ENCODE results near the gene BCOR. TPM values are rescaled to one million over a fixed set of nuclear protein-coding genes. Genes with fewer than 3 reads are reported as not detected.

Gene BCOR
- total and polyA plus RNA-seq, 2 of the 8 experiments (the other 6 are each of a cell fraction or from before 2014, with no cell fraction given), result 25.0 to 50.8 TPM

- H3K4me1 ChIP-seq (replicated peaks in 1 of 4; ENCODE audit: control insufficient read depth in 3 of 4, insufficient read depth in 4 of 4, low read length in 3 of 4), result peaks cover 0 to 15% (median 5%) of the 10 kb centered on the region in 4 experiments; a peak in 3 of 7 replicates
- TF ChIP-seq RAD21 (IDR thresholded peaks at IDR 0.05 in 1 of 2, conservative IDR thresholded peaks at IDR 0.05 in 1 of 2; ENCODE audit: low read depth in 2 of 2, low read length in 2 of 2) (peak in 1 of 2 experiments; percentile 9; a peak in 1 of 4 replicates), MAFK (IDR thresholded peaks at IDR 0.05; ENCODE audit: low read depth, low read length) (no peak)
- no peak overlapping the region for H4K91ac ChIP-seq (replicated peaks; ENCODE audit: insufficient read length, low read length)
- H2AFZ ChIP-seq (ENCODE audit: low read length), result no peak overlapping the region
- no peak overlapping the region for H3K4me2 ChIP-seq (ENCODE audit: insufficient read depth in 1 of 2, low read depth in 2 of 2, low read length in 2 of 2)
- no peak overlapping the region for H3K9ac ChIP-seq (replicated peaks in 1 of 4; ENCODE audit: extremely low read depth in 1 of 4, low read depth in 3 of 4, low read length in 3 of 4)
- no peak overlapping the region for H3K27ac ChIP-seq (ENCODE audit: low read depth, low read length)
- peaks cover 10% of the 10 kb centered on the region for H3K79me1 ChIP-seq (ENCODE audit: low read depth, low read length)
- peaks cover 0 to 38% of the 10 kb centered on the region in 2 experiments for H4K20me1 ChIP-seq (replicated peaks in 1 of 2; ENCODE audit: control insufficient read depth in 1 of 2, insufficient read depth in 2 of 2, low read length in 2 of 2)
- no peak overlapping the region for H3K56ac ChIP-seq (replicated peaks; ENCODE audit: insufficient read length, low read depth, low read length)
- no peak overlapping the region for H2BK15ac ChIP-seq (ENCODE audit: low read length)
- H3K23me2 ChIP-seq (ENCODE audit: low read depth, low read length), result no peaks in the 10 kb centered on the region
- no peak overlapping the region for H4K5ac ChIP-seq (ENCODE audit: insufficient read length, low read depth, low read length)
- CTCF ChIA-PET (ENCODE audit: partially characterized antibody), result interaction anchor here (0.5 kb wide), 1 partner anchor 209 kb away, joined by 3 read pairs; no protein-coding TSS in a partner anchor
- H2AK5ac ChIP-seq (ENCODE audit: low read depth, low read length), result no peak overlapping the region
- POLR2A ChIA-PET (ENCODE audit: partially characterized antibody), result no interaction called here
- FAIRE-seq (peak; percentile 36), DNase-seq (ENCODE audit: low read depth in 1 of 2, low spot score in 2 of 2) (no peak)
- H3K9me3 ChIP-seq (ENCODE audit: insufficient read depth in 2 of 2, low read depth in 1 of 2, low read length in 1 of 2), result no peaks in the 10 kb centered on the region
- H2BK5ac ChIP-seq (ENCODE audit: low read depth, low read length), result no peak overlapping the region
- H3K14ac ChIP-seq (ENCODE audit: insufficient read length), result no peak overlapping the region
- no peak overlapping the region for H3K18ac ChIP-seq (ENCODE audit: extremely low read depth, low read length)
- no peak overlapping the region for H4K8ac ChIP-seq (ENCODE audit: extremely low read depth, insufficient read depth, low read length)
- peaks cover 0 to 65% of the 10 kb centered on the region in 2 experiments; a peak in 2 of 4 replicates for H3K79me2 ChIP-seq (ENCODE audit: control insufficient read depth in 1 of 2, insufficient read depth in 2 of 2, low read length in 2 of 2)
- H2BK20ac ChIP-seq (ENCODE audit: low read length), result no peak overlapping the region
- no peak overlapping the region for H2BK120ac ChIP-seq (replicated peaks; ENCODE audit: low read depth, low read length)
- no peak overlapping the region for H2BK12ac ChIP-seq (ENCODE audit: low read depth, low read length)
- no peak overlapping the region for H3K4me3 ChIP-seq (ENCODE audit: extremely low read depth in 1 of 4, insufficient read depth in 2 of 4, low read depth in 3 of 4, low read length in 4 of 4)
- H3K27me3 ChIP-seq (replicated peaks in 1 of 4; ENCODE audit: control insufficient read depth in 3 of 4, extremely low read depth in 1 of 4, insufficient read depth in 3 of 4, low read length in 3 of 4), result no peaks in the 10 kb centered on the region
- H3K36me3 ChIP-seq (ENCODE audit: control insufficient read depth in 2 of 4, insufficient read depth in 4 of 4, low read length in 3 of 4), result peaks cover 5 to 79% (median 31%) of the 10 kb centered on the region in 4 experiments; a peak in 6 of 8 replicates
- no peak overlapping the region for H3K4ac ChIP-seq (replicated peaks; ENCODE audit: insufficient read length, low read depth, low read length)
- WGBS, 2 experiments (ENCODE audit: extremely low coverage in 1 of 2, insufficient coverage in 1 of 2, insufficient read length in 1 of 2, insufficient replicate concordance in 2 of 2, low coverage in 1 of 2, low lambda C conversion rate in 2 of 2, missing lambda C conversion rate in 1 of 2), result 92% methylated on average over 4 of the region's 4 CpGs; no CpG with 5 or more reads in 1 of the 2 experiments
- no peak overlapping the region for H3K23ac ChIP-seq (ENCODE audit: insufficient read length)
Measured at GRCh38 chrX:40068048-40068447, 29.7 kb downstream of the BCOR start.

Data from H1 (cell line).